HEK293 (cell line): ENCODE measurements around the gene SRSF12.
A peak's percentile ranks its signal among the peaks of the same experiment; 100 is the strongest.

Experiments
- CTCF ChIA-PET: fragments of 350-600 bp; formaldehyde crosslinking; extraction: SDS; loops from one replicate; lab custom pipeline; 2021; ENCODE audit warnings: antibody characterized with exemption; lab: Yijun Ruan, JAX
- POLR2A ChIA-PET: fragments of 300-600 bp; formaldehyde crosslinking; extraction: SDS; loops from one replicate; lab custom pipeline; 2020; ENCODE audit warnings: antibody characterized with exemption, inconsistent platforms; lab: Yijun Ruan, JAX
- H3K27ac ChIP-seq: fragments of 200-500 bp; sonication (Bioruptor generic); 2 replicates; pipeline ENCODE4 v1.5.1; 2014; ENCODE audit warnings: low read depth, low read length, control low read depth, inconsistent platforms; ENCODE audit errors: extremely low read depth
- H3K36me3 ChIP-seq, 2 experiments: fragments of 200-500 bp in 1 of 2; sonication (Bioruptor generic) in 1 of 2; 1 replicate in 1 of 2; 2 replicates in 1 of 2; pipeline ENCODE4 v1.5.1; 2014 to 2017; ENCODE audit warnings: inconsistent platforms in 2 of 2, low read length in 2 of 2; ENCODE audit not compliant: control insufficient read depth in 2 of 2, insufficient read depth in 1 of 2
- H3K4me1 ChIP-seq: fragments of 200-500 bp; sonication (Bioruptor generic); 2 replicates; pipeline ENCODE4 v1.5.1; 2014; ENCODE audit warnings: mild to moderate bottlenecking, low read length, inconsistent platforms; ENCODE audit not compliant: control insufficient read depth, insufficient read depth
- H3K4me3 ChIP-seq: 2 replicates; pipeline ENCODE4 v1.5.1; 2011; ENCODE audit warnings: low read depth, mild to moderate bottlenecking, control low read depth, low read length, moderate library complexity
- H3K9me3 ChIP-seq: fragments of 200-500 bp; sonication (Bioruptor generic); 2 replicates; pipeline ENCODE4 v1.5.1; 2014; ENCODE audit warnings: low read depth, low read length, inconsistent platforms; ENCODE audit not compliant: control insufficient read depth, insufficient read depth
- GLI4 ChIP-seq: fragments of 450-650 bp; formaldehyde crosslinking; IDR thresholded peaks from 2 replicates; pipeline ENCODE4 v1.5.1; 2016; ENCODE audit warnings: missing biosample characterization, missing genetic modification characterization
- SETDB1 ChIP-seq: IDR thresholded peaks from one replicate; pipeline ENCODE4 v1.6.1; 2017; ENCODE audit warnings: mild to moderate bottlenecking, low read length, moderate library complexity, mixed read lengths; ENCODE audit not compliant: insufficient read length
- TCF7L2 ChIP-seq: IDR thresholded peaks from 2 replicates; pipeline ENCODE4 v1.6.1; 2011; ENCODE audit warnings: low read depth, mild to moderate bottlenecking, inconsistent platforms, low read length, moderate library complexity, borderline replicate concordance
- ZNF10 ChIP-seq: fragments of 450-650 bp; formaldehyde crosslinking; IDR thresholded peaks from 2 replicates; pipeline ENCODE4 v1.5.1; 2017; ENCODE audit warnings: missing biosample characterization, missing genetic modification characterization
- ZNF121 ChIP-seq: fragments of 450-650 bp; formaldehyde crosslinking; IDR thresholded peaks from 2 replicates; pipeline ENCODE4 v1.5.1; 2016; ENCODE audit warnings: missing biosample characterization, missing genetic modification characterization
- ZNF174 ChIP-seq: fragments of 450-650 bp; formaldehyde crosslinking; IDR thresholded peaks from 2 replicates; pipeline ENCODE4 v1.5.0; 2017; ENCODE audit warnings: missing biosample characterization, mild to moderate bottlenecking, missing genetic modification characterization
- ZNF202 ChIP-seq: fragments of 450-650 bp; formaldehyde crosslinking; IDR thresholded peaks from 2 replicates; pipeline ENCODE4 v1.5.1; 2016; ENCODE audit warnings: missing biosample characterization, missing genetic modification characterization, borderline replicate concordance
- ZNF560 ChIP-seq: fragments of 450-650 bp; formaldehyde crosslinking; IDR thresholded peaks from 2 replicates; pipeline ENCODE4 v1.5.1; 2017; ENCODE audit warnings: missing biosample characterization, missing genetic modification characterization, borderline replicate concordance
- ZNF670 ChIP-seq: fragments of 450-650 bp; formaldehyde crosslinking; IDR thresholded peaks from 2 replicates; pipeline ENCODE4 v1.5.1; 2016; ENCODE audit warnings: missing biosample characterization, missing genetic modification characterization, low read depth
- TF ChIP-seq, protein P1 (sequence below): fragments of 450-650 bp; formaldehyde crosslinking; IDR thresholded peaks from 2 replicates; pipeline ENCODE4 v1.5.1; 2016; ENCODE audit warnings: missing biosample characterization, missing genetic modification characterization
- TF ChIP-seq, protein P2 (sequence below): fragments of 450-650 bp; formaldehyde crosslinking; IDR thresholded peaks from 2 replicates; pipeline ENCODE4 v1.5.1; 2016; ENCODE audit warnings: missing biosample characterization, missing genetic modification characterization
- TF ChIP-seq, protein P3 (sequence below): fragments of 450-650 bp; formaldehyde crosslinking; conservative IDR thresholded peaks from 2 replicates; pipeline ENCODE4 v1.5.1; 2016; ENCODE audit warnings: low read depth, missing biosample characterization, missing genetic modification characterization
- TF ChIP-seq, protein P4 (sequence below): IDR thresholded peaks from 2 replicates; pipeline ENCODE4 v1.6.1; 2011; ENCODE audit warnings: mild to moderate bottlenecking, low read depth, low read length, borderline replicate concordance
- TF ChIP-seq, protein P5 (sequence below): fragments of 450-650 bp; formaldehyde crosslinking; IDR thresholded peaks from 2 replicates; pipeline ENCODE4 v1.5.1; 2016; ENCODE audit warnings: missing biosample characterization, missing genetic modification characterization

SRSF12 gene

DNA sequence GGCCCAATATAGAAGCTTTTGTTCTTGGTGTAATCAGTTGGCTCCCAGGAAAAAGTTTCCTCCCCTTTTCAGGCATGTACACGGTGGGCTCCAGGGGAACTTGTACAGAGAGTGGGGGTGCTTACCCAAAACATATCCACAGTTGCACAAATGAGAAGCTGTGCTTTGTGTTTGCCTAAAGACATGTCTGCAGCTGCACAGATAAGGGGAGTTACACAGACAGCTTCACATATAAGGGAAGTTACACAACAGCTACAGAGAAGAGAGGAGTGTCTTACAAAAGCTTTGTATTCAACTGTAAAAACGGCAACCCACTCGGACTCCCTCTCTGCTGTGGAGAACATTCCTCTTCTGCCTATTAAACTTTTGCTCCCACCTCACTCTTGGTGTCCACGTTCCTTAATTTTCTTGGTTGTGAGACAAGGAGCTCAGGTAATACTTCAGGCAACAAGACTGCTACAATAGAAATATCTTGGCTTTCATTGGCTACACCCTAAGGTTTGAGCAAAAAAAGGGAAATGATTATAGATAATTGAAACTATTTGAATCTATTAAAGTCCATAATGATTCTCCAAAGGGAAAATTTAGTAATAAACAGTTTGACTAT is 44.8 kb downstream of the SRSF12 start:
- TF ChIP-seq ZNF10 (no peak), SETDB1 (peak; percentile 92)
- H3K4me1 ChIP-seq = no peaks in the 10 kb centered on the region
- H3K27ac ChIP-seq = no peak overlapping the region
- no peaks in the 10 kb centered on the region for H3K9me3 ChIP-seq
- CTCF ChIA-PET = interaction anchor here (0.6 to 1.6 kb wide), 5 partner anchors 37 to 170 kb away, joined by 3 to 5 read pairs (median 3); no protein-coding TSS in a partner anchor
- no peaks in the 10 kb centered on the region for H3K36me3 ChIP-seq
- POLR2A ChIA-PET = interaction anchor here (0.6 to 2.3 kb wide), 3 partner anchors 9 to 84 kb away, joined by 3 to 5 read pairs (median 5); no protein-coding TSS in a partner anchor
- no peak overlapping the region for H3K4me3 ChIP-seq

DNA sequence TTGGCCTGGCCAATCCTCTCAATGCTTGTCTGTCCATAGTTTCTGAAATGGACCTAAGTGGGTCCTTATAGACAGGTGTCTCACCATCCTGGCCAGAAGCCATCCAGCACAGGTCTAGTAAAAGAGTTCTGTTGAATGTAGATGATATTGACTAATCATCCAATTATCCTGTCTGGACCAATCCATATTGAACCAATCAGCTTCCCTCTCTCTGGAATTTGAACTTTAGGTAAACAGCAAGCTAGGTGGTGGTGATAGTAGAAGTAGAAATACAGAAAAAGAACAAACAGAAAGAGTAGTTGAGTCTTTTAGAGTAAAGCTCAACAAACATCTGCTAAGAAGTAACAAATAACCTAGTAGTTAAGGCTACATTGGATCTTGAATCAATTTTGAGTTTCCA is 46.8 kb downstream of the SRSF12 start:
- Histone ChIP-seq H3K27ac (no peak overlapping the region), H3K4me1 (no peaks in the 10 kb centered on the region)
- POLR2A ChIA-PET = interaction anchor here (2.3 kb wide), 1 partner anchor 11 kb away, joined by 5 read pairs; no protein-coding TSS in a partner anchor
- TF ChIP-seq ZNF121 (tag by site-specific recombination) (no peak), ZNF670 (tag by site-specific recombination) (no peak), ZNF560 (no peak), ZNF174 (no peak), TCF7L2 (no peak), ZNF202 (tag by site-specific recombination) (no peak), GLI4 (tag by site-specific recombination) (no peak)
- TF ChIP-seq, protein P1, sequence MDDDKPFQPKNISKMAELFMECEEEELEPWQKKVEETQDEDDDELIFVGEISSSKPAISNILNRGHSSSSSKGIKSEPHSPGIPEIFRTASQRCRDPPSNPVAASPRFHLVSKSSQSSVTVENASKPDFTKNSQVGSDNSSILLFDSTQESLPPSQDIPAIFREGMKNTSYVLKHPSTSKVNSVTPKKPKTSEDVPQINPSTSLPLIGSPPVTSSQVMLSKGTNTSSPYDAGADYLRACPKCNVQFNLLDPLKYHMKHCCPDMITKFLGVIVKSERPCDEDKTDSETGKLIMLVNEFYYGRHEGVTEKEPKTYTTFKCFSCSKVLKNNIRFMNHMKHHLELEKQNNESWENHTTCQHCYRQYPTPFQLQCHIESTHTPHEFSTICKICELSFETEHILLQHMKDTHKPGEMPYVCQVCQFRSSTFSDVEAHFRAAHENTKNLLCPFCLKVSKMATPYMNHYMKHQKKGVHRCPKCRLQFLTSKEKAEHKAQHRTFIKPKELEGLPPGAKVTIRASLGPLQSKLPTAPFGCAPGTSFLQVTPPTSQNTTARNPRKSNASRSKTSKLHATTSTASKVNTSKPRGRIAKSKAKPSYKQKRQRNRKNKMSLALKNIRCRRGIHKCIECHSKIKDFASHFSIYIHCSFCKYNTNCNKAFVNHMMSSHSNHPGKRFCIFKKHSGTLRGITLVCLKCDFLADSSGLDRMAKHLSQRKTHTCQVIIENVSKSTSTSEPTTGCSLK (tag by site-specific recombination) = no peak
- TF ChIP-seq, protein P2, sequence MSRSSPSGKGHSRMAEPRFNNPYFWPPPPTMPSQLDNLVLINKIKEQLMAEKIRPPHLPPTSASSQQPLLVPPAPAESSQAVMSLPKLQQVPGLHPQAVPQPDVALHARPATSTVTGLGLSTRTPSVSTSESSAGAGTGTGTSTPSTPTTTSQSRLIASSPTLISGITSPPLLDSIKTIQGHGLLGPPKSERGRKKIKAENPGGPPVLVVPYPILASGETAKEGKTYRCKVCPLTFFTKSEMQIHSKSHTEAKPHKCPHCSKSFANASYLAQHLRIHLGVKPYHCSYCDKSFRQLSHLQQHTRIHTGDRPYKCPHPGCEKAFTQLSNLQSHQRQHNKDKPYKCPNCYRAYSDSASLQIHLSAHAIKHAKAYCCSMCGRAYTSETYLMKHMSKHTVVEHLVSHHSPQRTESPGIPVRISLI (tag by site-specific recombination) = no peak
- TF ChIP-seq, protein P3, sequence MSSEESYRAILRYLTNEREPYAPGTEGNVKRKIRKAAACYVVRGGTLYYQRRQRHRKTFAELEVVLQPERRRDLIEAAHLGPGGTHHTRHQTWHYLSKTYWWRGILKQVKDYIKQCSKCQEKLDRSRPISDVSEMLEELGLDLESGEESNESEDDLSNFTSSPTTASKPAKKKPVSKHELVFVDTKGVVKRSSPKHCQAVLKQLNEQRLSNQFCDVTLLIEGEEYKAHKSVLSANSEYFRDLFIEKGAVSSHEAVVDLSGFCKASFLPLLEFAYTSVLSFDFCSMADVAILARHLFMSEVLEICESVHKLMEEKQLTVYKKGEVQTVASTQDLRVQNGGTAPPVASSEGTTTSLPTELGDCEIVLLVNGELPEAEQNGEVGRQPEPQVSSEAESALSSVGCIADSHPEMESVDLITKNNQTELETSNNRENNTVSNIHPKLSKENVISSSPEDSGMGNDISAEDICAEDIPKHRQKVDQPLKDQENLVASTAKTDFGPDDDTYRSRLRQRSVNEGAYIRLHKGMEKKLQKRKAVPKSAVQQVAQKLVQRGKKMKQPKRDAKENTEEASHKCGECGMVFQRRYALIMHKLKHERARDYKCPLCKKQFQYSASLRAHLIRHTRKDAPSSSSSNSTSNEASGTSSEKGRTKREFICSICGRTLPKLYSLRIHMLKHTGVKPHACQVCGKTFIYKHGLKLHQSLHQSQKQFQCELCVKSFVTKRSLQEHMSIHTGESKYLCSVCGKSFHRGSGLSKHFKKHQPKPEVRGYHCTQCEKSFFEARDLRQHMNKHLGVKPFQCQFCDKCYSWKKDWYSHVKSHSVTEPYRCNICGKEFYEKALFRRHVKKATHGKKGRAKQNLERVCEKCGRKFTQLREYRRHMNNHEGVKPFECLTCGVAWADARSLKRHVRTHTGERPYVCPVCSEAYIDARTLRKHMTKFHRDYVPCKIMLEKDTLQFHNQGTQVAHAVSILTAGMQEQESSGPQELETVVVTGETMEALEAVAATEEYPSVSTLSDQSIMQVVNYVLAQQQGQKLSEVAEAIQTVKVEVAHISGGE = no peak
- TF ChIP-seq, protein P4, sequence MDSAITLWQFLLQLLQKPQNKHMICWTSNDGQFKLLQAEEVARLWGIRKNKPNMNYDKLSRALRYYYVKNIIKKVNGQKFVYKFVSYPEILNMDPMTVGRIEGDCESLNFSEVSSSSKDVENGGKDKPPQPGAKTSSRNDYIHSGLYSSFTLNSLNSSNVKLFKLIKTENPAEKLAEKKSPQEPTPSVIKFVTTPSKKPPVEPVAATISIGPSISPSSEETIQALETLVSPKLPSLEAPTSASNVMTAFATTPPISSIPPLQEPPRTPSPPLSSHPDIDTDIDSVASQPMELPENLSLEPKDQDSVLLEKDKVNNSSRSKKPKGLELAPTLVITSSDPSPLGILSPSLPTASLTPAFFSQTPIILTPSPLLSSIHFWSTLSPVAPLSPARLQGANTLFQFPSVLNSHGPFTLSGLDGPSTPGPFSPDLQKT = no peak
- TF ChIP-seq, protein P5, sequence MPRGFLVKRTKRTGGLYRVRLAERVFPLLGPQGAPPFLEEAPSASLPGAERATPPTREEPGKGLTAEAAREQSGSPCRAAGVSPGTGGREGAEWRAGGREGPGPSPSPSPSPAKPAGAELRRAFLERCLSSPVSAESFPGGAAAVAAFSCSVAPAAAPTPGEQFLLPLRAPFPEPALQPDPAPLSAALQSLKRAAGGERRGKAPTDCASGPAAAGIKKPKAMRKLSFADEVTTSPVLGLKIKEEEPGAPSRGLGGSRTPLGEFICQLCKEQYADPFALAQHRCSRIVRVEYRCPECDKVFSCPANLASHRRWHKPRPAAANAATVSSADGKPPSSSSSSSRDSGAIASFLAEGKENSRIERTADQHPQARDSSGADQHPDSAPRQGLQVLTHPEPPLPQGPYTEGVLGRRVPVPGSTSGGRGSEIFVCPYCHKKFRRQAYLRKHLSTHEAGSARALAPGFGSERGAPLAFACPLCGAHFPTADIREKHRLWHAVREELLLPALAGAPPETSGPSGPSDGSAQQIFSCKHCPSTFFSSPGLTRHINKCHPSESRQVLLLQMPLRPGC = no peak
- TF ChIP-seq, all 188 proteins: peak for 0
- H3K9me3 ChIP-seq = no peaks in the 10 kb centered on the region
- CTCF ChIA-PET = interaction anchor here (0.7 to 1.0 kb wide), 2 partner anchors 72 to 80 kb away, joined by 3 to 4 read pairs; no protein-coding TSS in a partner anchor
- no peaks in the 10 kb centered on the region for H3K36me3 ChIP-seq
- H3K4me3 ChIP-seq = no peak overlapping the region
